HEK293 (cell line): ENCODE measurements around the gene PIP4K2C.

Source experiments
- CTCF ChIA-PET: fragments of 350-600 bp; formaldehyde crosslinking; extraction: SDS; loops from one replicate; lab custom pipeline; 2021; ENCODE audit warnings: antibody characterized with exemption; lab: Yijun Ruan, JAX
- POLR2A ChIA-PET: fragments of 300-600 bp; formaldehyde crosslinking; extraction: SDS; loops from one replicate; lab custom pipeline; 2020; ENCODE audit warnings: antibody characterized with exemption, inconsistent platforms; lab: Yijun Ruan, JAX
- H3K27ac ChIP-seq: fragments of 200-500 bp; sonication (Bioruptor generic); 2 replicates; pipeline ENCODE4 v1.5.1; 2014; ENCODE audit warnings: low read depth, low read length, control low read depth, inconsistent platforms; ENCODE audit errors: extremely low read depth
- H3K36me3 ChIP-seq, 2 experiments: fragments of 200-500 bp in 1 of 2; sonication (Bioruptor generic) in 1 of 2; 1 replicate in 1 of 2; 2 replicates in 1 of 2; pipeline ENCODE4 v1.5.1; 2014 to 2017; ENCODE audit warnings: inconsistent platforms in 2 of 2, low read length in 2 of 2; ENCODE audit not compliant: control insufficient read depth in 2 of 2, insufficient read depth in 1 of 2
- H3K4me1 ChIP-seq: fragments of 200-500 bp; sonication (Bioruptor generic); 2 replicates; pipeline ENCODE4 v1.5.1; 2014; ENCODE audit warnings: mild to moderate bottlenecking, low read length, inconsistent platforms; ENCODE audit not compliant: control insufficient read depth, insufficient read depth
- H3K4me3 ChIP-seq: 2 replicates; pipeline ENCODE4 v1.5.1; 2011; ENCODE audit warnings: low read depth, mild to moderate bottlenecking, control low read depth, low read length, moderate library complexity
- H3K9me3 ChIP-seq: fragments of 200-500 bp; sonication (Bioruptor generic); 2 replicates; pipeline ENCODE4 v1.5.1; 2014; ENCODE audit warnings: low read depth, low read length, inconsistent platforms; ENCODE audit not compliant: control insufficient read depth, insufficient read depth
- ELK4 ChIP-seq: IDR thresholded peaks from 2 replicates; pipeline ENCODE4 v1.6.1; 2011; ENCODE audit warnings: mild to moderate bottlenecking, low read depth, low read length, borderline replicate concordance
- GFI1B ChIP-seq: fragments of 450-650 bp; formaldehyde crosslinking; IDR thresholded peaks from 2 replicates; pipeline ENCODE4 v1.5.1; 2016; ENCODE audit warnings: missing biosample characterization, missing genetic modification characterization
- GLIS2 ChIP-seq: fragments of 450-650 bp; formaldehyde crosslinking; IDR thresholded peaks from 2 replicates; pipeline ENCODE4 v1.5.1; 2016; ENCODE audit warnings: missing biosample characterization, missing genetic modification characterization
- HIC1 ChIP-seq: fragments of 450-650 bp; formaldehyde crosslinking; IDR thresholded peaks from 2 replicates; pipeline ENCODE4 v1.5.1; 2016; ENCODE audit warnings: missing biosample characterization, missing genetic modification characterization
- KLF17 ChIP-seq: fragments of 450-650 bp; formaldehyde crosslinking; IDR thresholded peaks from 2 replicates; pipeline ENCODE4 v1.5.1; 2016; ENCODE audit warnings: missing biosample characterization, missing genetic modification characterization
- KLF8 ChIP-seq: fragments of 450-650 bp; formaldehyde crosslinking; IDR thresholded peaks from 2 replicates; pipeline ENCODE4 v1.5.1; 2016; ENCODE audit warnings: missing biosample characterization, missing genetic modification characterization
- PRDM1 ChIP-seq: fragments of 450-650 bp; formaldehyde crosslinking; IDR thresholded peaks from 2 replicates; pipeline ENCODE4; 2016; ENCODE audit warnings: missing biosample characterization, missing genetic modification characterization
- RBAK ChIP-seq: fragments of 450-650 bp; formaldehyde crosslinking; IDR thresholded peaks from 2 replicates; pipeline ENCODE4 v1.5.1; 2016; ENCODE audit warnings: missing biosample characterization, missing genetic modification characterization
- ZBTB20 ChIP-seq: fragments of 450-650 bp; formaldehyde crosslinking; IDR thresholded peaks from 2 replicates; pipeline ENCODE4 v1.5.1; 2016; ENCODE audit warnings: missing biosample characterization, missing genetic modification characterization
- ZBTB21 ChIP-seq: fragments of 450-650 bp; formaldehyde crosslinking; IDR thresholded peaks from 2 replicates; pipeline ENCODE4 v1.5.1; 2017; ENCODE audit warnings: missing biosample characterization, missing genetic modification characterization
- ZNF114 ChIP-seq: fragments of 450-650 bp; formaldehyde crosslinking; IDR thresholded peaks from 2 replicates; pipeline ENCODE4 v1.5.0; 2017; ENCODE audit warnings: missing biosample characterization, missing genetic modification characterization
- ZNF121 ChIP-seq: fragments of 450-650 bp; formaldehyde crosslinking; IDR thresholded peaks from 2 replicates; pipeline ENCODE4 v1.5.1; 2016; ENCODE audit warnings: missing biosample characterization, missing genetic modification characterization
- ZNF133 ChIP-seq: fragments of 450-650 bp; formaldehyde crosslinking; IDR thresholded peaks from 2 replicates; pipeline ENCODE4 v1.5.1; 2016; ENCODE audit warnings: missing biosample characterization, missing genetic modification characterization
- ZNF16 ChIP-seq: fragments of 450-650 bp; formaldehyde crosslinking; IDR thresholded peaks from 2 replicates; pipeline ENCODE4 v1.5.1; 2016; ENCODE audit warnings: low read depth, missing biosample characterization, missing genetic modification characterization
- ZNF26 ChIP-seq: fragments of 450-650 bp; formaldehyde crosslinking; IDR thresholded peaks from 2 replicates; pipeline ENCODE4 v1.5.1; 2016; ENCODE audit warnings: missing biosample characterization, missing genetic modification characterization
- ZNF335 ChIP-seq: fragments of 450-650 bp; formaldehyde crosslinking; conservative IDR thresholded peaks from 2 replicates; pipeline ENCODE4 v1.5.1; 2016; ENCODE audit warnings: missing biosample characterization, missing genetic modification characterization
- ZNF473 ChIP-seq: fragments of 450-650 bp; formaldehyde crosslinking; IDR thresholded peaks from 2 replicates; pipeline ENCODE4 v1.5.1; 2017; ENCODE audit warnings: missing biosample characterization, missing genetic modification characterization
- ZNF521 ChIP-seq: fragments of 450-650 bp; formaldehyde crosslinking; IDR thresholded peaks from 2 replicates; pipeline ENCODE4 v1.5.1; 2017; ENCODE audit warnings: missing biosample characterization, mild to moderate bottlenecking, missing genetic modification characterization
- ZNF580 ChIP-seq: fragments of 450-650 bp; formaldehyde crosslinking; IDR thresholded peaks from 2 replicates; pipeline ENCODE4 v1.5.1; 2016; ENCODE audit warnings: missing biosample characterization, missing genetic modification characterization
- ZNF600 ChIP-seq: fragments of 450-650 bp; formaldehyde crosslinking; IDR thresholded peaks from 2 replicates; pipeline ENCODE4 v1.5.1; 2016; ENCODE audit warnings: missing biosample characterization, missing genetic modification characterization
- ZNF610 ChIP-seq: fragments of 450-650 bp; formaldehyde crosslinking; IDR thresholded peaks from 2 replicates; pipeline ENCODE4 v1.5.1; 2016; ENCODE audit warnings: missing biosample characterization, missing genetic modification characterization, borderline replicate concordance
- ZNF670 ChIP-seq: fragments of 450-650 bp; formaldehyde crosslinking; IDR thresholded peaks from 2 replicates; pipeline ENCODE4 v1.5.1; 2016; ENCODE audit warnings: missing biosample characterization, missing genetic modification characterization, low read depth
- ZSCAN18 ChIP-seq: fragments of 450-650 bp; formaldehyde crosslinking; IDR thresholded peaks from 2 replicates; pipeline ENCODE4 v1.5.1; 2016; ENCODE audit warnings: missing biosample characterization, missing genetic modification characterization

Gene PIP4K2C

GRCh38 chr12:57543581-57543980 lies 47.4 kb upstream of the PIP4K2C start (continued):
- TF ChIP-seq GLIS2 (tag by site-specific recombination), result no peak
- TF ChIP-seq ZNF335 (tag by site-specific recombination), result no peak
- no peak for TF ChIP-seq ZNF121
- TF ChIP-seq ZNF16 (tag by site-specific recombination), result no peak
- no peak for TF ChIP-seq RBAK (tag by site-specific recombination)

- no peak for TF ChIP-seq ELK4
- TF ChIP-seq KLF17, result peak; percentile 22; the same call in 1 of the 2 replicates
- peak; percentile 45 for TF ChIP-seq ZNF600 (tag by site-specific recombination)
- TF ChIP-seq PRDM1 (tag by site-specific recombination), result 0 out of 2 replicates have a peak, but pooled peaks have one; percentile 39
- peak; percentile 50 for TF ChIP-seq ZBTB20 (tag by site-specific recombination)
- no peak for TF ChIP-seq ZNF610 (tag by site-specific recombination)
- peak overlapping the region; percentile 78; the same call in 1 of the 2 replicates for H3K27ac ChIP-seq
- ChIA-PET POLR2A (interaction anchor here (1.3 to 2.6 kb wide), 6 partner anchors 8 to 198 kb away, joined by 3 to 16 read pairs (median 8); partner anchors contain the start of genes DDIT3 and MBD6), CTCF (interaction anchor here (1.4 to 1.9 kb wide), 2 partner anchors 37 to 77 kb away, joined by 4 to 5 read pairs; no protein-coding TSS in a partner anchor)
- peak overlapping the region; percentile 95 for H3K4me3 ChIP-seq
- H3K4me1 ChIP-seq, result peaks cover 5% of the 10 kb centered on the region
- H3K36me3 ChIP-seq, result peaks cover 4 to 45% of the 10 kb centered on the region in 2 experiments; a peak in 2 of 3 replicates
- H3K9me3 ChIP-seq, result no peaks in the 10 kb centered on the region
These were observed 45.1 kb upstream of the PIP4K2C start for GRCh38 chr12:57545809-57546437.

GRCh38 chr12:57546438-57547287 lies 44.3 kb upstream of the PIP4K2C start, which contains the start of gene DCTN2:
Gene DCTN2 (minus strand): TSS chr12:57547192. CDS start chr12:57547063, 129 bp downstream.
- Histone ChIP-seq H3K27ac (peak within 1 kb of the TSS; percentile 78), H3K4me3 (peak within 1 kb of the TSS; percentile 95), H3K9me3 (no peaks in the 10 kb centered on the region), H3K36me3 (peaks cover 4 to 38% of the 10 kb centered on the region in 2 experiments; a peak in 2 of 3 replicates), H3K4me1 (peaks cover 5% of the 10 kb centered on the region)
- CTCF ChIA-PET, result interaction anchor here (0.6 to 1.9 kb wide), 4 partner anchors 37 to 1448 kb away, joined by 3 to 5 read pairs (median 4); no protein-coding TSS in a partner anchor
- POLR2A ChIA-PET, result interaction anchor here (0.7 to 2.6 kb wide), 9 partner anchors 8 to 395 kb away, joined by 3 to 16 read pairs (median 6); partner anchors contain the start of genes ATP23, DDIT3 and MBD6
- TF ChIP-seq ZNF114 (tag by site-specific recombination) (no peak), ZNF473 (tag by site-specific recombination) (no peak), ZNF670 (tag by site-specific recombination) (no peak), ZSCAN18 (0 out of 2 replicates have a peak, but pooled peaks have one; percentile 32), ZBTB21 (tag by site-specific recombination) (peak; percentile 68), ZNF133 (tag by site-specific recombination) (no peak), KLF8 (tag by site-specific recombination) (peak; percentile 99), ZNF26 (no peak), ZNF521 (no peak), HIC1 (no peak), ZNF580 (tag by site-specific recombination) (no peak; the same call in none of the 2 replicates), GFI1B (tag by site-specific recombination) (no peak)
